Heart left ventricle (tissue), 16 donors: ENCODE data around the gene CARD10. TPM values are rescaled to one million over a fixed set of nuclear protein-coding genes. Genes with fewer than 3 reads are reported as not detected.

ENCODE experiments used
- ATAC-seq, 4 donors: fragments of 200-7000 bp; cut with Tn5 transposase; one replicate each; pipeline ENCODE4 v1.9.1; 2020 to 2022; ENCODE audit warnings: moderate library complexity in 4 of 4, mild to moderate bottlenecking in 3 of 4, moderate number of reproducible peaks in 1 of 4
- DNase-seq, 5 donors: peaks; one replicate each; pipeline ENCODE4 v3.0.0-alpha.2; 2020
- H3K27ac ChIP-seq, 12 donors: fragments of 200-600 bp; sonication (generic) in 4 of 12; one replicate each; pipeline versions ENCODE4 v1.5.0 to v1.8.0; 2016 to 2022; ENCODE audit warnings: mild to moderate bottlenecking in 2 of 12
- H3K27me3 ChIP-seq, 9 donors: fragments of 200-600 bp; sonication (generic) in 2 of 9; one replicate each; pipeline versions ENCODE4 v1.5.1 to v1.8.0; 2016 to 2022; ENCODE audit warnings: mild to moderate bottlenecking in 3 of 9
- H3K36me3 ChIP-seq, 9 donors: fragments of 200-600 bp; sonication (generic) in 2 of 9; one replicate each; pipeline versions ENCODE4 v1.5.0 to v1.8.0; 2018 to 2022; ENCODE audit warnings: mild to moderate bottlenecking in 2 of 9
- H3K4me1 ChIP-seq, 12 donors: fragments of 200-600 bp; sonication (generic) in 4 of 12; one replicate each; pipeline versions ENCODE4 v1.5.0 to v1.8.0; 2016 to 2022; ENCODE audit warnings: mild to moderate bottlenecking in 3 of 12
- H3K4me3 ChIP-seq, 12 donors: fragments of 200-600 bp; sonication (generic) in 4 of 12; one replicate each; pipeline versions ENCODE4 v1.5.0 to v1.8.0; 2017 to 2022; ENCODE audit warnings: mild to moderate bottlenecking in 9 of 12, moderate library complexity in 4 of 12
- H3K9me3 ChIP-seq, 12 donors: fragments of 200-600 bp; sonication (generic) in 4 of 12; one replicate each; pipeline versions ENCODE4 v1.5.0 to v1.8.0; 2016 to 2022; ENCODE audit warnings: mild to moderate bottlenecking in 1 of 12
- POLR2A ChIP-seq, 2 donors: fragments of 450-650 bp; IDR thresholded peaks; one replicate each; pipeline ENCODE4 v1.6.1; 2017; ENCODE audit warnings: antibody characterized with exemption in 2 of 2, mild to moderate bottlenecking in 2 of 2, moderate library complexity in 2 of 2
- WGBS, 4 donors: extraction: QIAGEN DNeasy Blood & Tissue Kit in 2 of 4; methylation state at CpG; one replicate each; pipeline versions ENCODE4 v1.1.5 to v1.1.7; 2013 to 2018; 5-methylcytosine and 5-hydroxymethylcytosine counted together
- intact Hi-C, 10 donors: fragments of 100-400 bp; cut with DNase I; formaldehyde crosslinking; loops; one replicate each; pipeline versions ENCODE4 v1.11.1 to v1.14.2; 2022
- polyA plus RNA-seq, 2 donors: library from polyadenylated mRNA; stranded (reverse); fragments of 200-250 nt; gene quantifications; one replicate each; pipeline ENCODE4 v1.2.3, GENCODE V29; 2013
- total RNA-seq, 9 donors: library from RNA; depleted of rRNA in 2 of 9; stranded (reverse); fragments of >200 nt in 2 of 9; fragmentation: NEBNext Ultra II Directional in 3 of 9; extraction: Animal tissue kit (Norgen Biotek cat#: 25700) in 3 of 9; gene quantifications; one replicate each; pipeline versions ENCODE4 v1.1.0 to v1.2.4, GENCODE V29; 2016 to 2023
- TF ChIP-seq, protein P1 (sequence below), 12 donors: fragments of 200-600 bp; sonication (generic) in 4 of 12; IDR thresholded peaks; one replicate each; pipeline versions ENCODE4 v1.5.0 to v1.8.0; 2018 to 2022; ENCODE audit warnings: antibody characterized with exemption in 12 of 12, mild to moderate bottlenecking in 5 of 12
- donor health status: ischemic (EF 13 %, LVEDD 7.1; RV severe dilation, severe dysfunction).
- donor health status: healthy with polysubstance abuse.
- donor health status: DM: no; HTN: yes; CAD: no.
- donor health status: DM: no; HTN: no; CAD: no.
- donor health status: ischemic (EF 25% LVEDD 6.9; RV normal size, moderate dysfunction).
- donor health status: ischemic (EF 25% LVEDD 5.7; RV mildly dilated, moderate dysfunction).
- donor health status: healthy.
- donor health status: DM: yes; HTN: yes; CAD: no.
- donor health status: ischemic (EF 35%, LVEDD 5.7; RV mildly dilated, moderate dysfunction).
- donor health status: nonischemic (EF 11% LVEDD 7.7; RV severe dilation, severe dysfunction).
- donor health status: DM: yes; HTN: yes; CAD: no.
- donor health status: PGD.
- donor health status: ischemic (EF 29% LVEDD 5.4; RV normal size, mild dysfunction).
- donor health status: nonischemic (EF 23%, LVEDD 6.1; RV moderate dilation, normal function).

CARD10 gene
- total and polyA plus RNA-seq, 11 donors, result 5.2 to 13.9 (median 8.1) TPM

DNA sequence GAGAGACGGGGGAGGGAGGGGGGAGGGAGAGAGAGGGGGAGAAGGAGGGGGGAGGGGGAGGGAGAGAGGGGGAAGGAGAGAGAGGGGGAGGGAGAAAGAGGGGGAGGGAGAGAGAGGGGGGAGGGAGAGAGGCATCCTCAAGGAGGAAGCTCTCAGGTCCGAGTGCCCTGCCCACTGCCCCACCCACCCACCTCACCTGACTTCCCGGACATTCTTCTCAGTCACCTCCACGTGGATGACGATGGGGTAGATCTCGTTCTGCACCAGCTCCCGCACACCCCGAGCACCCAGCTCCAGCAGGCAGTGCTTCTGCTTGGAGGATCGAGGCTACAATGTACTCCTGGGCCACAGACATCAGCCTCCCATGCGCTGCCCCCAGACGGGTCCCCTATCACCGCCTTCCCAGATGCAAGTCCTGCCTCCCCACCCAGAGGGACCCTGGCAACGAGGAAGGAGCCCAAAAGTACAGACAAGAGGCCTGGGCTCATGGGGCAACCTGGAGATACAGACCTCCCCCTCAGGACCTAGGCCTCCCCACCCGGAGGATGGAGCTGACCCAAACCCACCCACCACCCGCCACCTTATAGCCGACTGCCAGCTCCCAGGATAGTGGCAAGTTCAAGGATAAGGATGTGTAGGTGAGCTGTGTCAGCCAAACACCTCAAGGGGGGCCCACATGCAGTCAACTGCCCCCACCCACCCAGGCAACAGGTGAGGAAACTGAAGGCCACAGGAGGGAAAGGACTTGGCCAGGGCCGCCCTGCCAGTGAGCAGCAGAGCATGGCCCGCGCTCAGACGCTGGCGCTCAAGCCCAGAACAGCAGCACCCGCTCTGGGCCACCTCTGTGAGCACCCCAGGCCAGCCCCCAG is 27.4 kb downstream of the CARD10 start:
- H3K36me3 ChIP-seq, result peaks cover 0 to 43% (median 7%) of the 10 kb centered on the region in 9 donors
- no peaks in the 10 kb centered on the region for H3K9me3 ChIP-seq
- TF ChIP-seq, protein P1, sequence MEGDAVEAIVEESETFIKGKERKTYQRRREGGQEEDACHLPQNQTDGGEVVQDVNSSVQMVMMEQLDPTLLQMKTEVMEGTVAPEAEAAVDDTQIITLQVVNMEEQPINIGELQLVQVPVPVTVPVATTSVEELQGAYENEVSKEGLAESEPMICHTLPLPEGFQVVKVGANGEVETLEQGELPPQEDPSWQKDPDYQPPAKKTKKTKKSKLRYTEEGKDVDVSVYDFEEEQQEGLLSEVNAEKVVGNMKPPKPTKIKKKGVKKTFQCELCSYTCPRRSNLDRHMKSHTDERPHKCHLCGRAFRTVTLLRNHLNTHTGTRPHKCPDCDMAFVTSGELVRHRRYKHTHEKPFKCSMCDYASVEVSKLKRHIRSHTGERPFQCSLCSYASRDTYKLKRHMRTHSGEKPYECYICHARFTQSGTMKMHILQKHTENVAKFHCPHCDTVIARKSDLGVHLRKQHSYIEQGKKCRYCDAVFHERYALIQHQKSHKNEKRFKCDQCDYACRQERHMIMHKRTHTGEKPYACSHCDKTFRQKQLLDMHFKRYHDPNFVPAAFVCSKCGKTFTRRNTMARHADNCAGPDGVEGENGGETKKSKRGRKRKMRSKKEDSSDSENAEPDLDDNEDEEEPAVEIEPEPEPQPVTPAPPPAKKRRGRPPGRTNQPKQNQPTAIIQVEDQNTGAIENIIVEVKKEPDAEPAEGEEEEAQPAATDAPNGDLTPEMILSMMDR (IDR thresholded peaks at IDR 0.05), result no peak
- no peak for TF ChIP-seq POLR2A (IDR thresholded peaks at IDR 0.05)
- no peak overlapping the region for H3K4me3 ChIP-seq
- peaks cover 0 to 16% (median 1%) of the 10 kb centered on the region in 12 donors for H3K4me1 ChIP-seq
- peaks cover 0 to 4% (median 0%) of the 10 kb centered on the region in 9 donors for H3K27me3 ChIP-seq
- ATAC-seq (no peak), DNase-seq (no peak)
- no peak overlapping the region for H3K27ac ChIP-seq
- intact Hi-C loops, result no loop called here
- WGBS, 4 donors, result 75 to 83% (median 81%) methylated on average over 17 to 22 of the region's 22 CpGs

DNA sequence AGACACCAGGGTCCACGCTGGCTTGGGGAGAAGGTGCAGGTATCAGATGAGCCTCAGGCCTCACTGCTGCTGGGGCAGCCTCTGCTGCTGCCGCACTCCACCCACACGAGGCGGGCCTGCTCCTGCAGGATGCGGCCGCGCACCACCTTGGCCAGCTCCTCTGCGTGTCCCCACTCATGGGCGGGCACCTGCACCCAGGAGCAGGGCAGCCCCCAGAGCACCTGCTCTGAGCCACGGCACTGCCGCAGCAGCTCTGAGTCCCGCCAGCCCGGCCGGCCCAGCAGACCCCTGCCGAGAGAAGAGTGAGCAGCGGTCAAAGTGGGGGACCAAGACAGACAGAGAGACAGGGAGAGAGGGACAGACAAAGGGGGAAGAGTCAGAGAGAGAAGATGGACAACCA is 28.1 kb downstream of the CARD10 start:
- peaks cover 0 to 23% (median 8%) of the 10 kb centered on the region in 12 donors for H3K4me1 ChIP-seq
- H3K36me3 ChIP-seq, result peaks cover 0 to 38% (median 4%) of the 10 kb centered on the region in 9 donors
- 85 to 89% (median 86%) methylated on average over 16 of the region's 16 CpGs for WGBS, 4 donors
- H3K4me3 ChIP-seq, result no peak overlapping the region
- no peaks in the 10 kb centered on the region for H3K9me3 ChIP-seq
- peaks cover 0 to 8% (median 0%) of the 10 kb centered on the region in 9 donors for H3K27me3 ChIP-seq
- TF ChIP-seq, protein P1 (IDR thresholded peaks at IDR 0.05), result no peak
- TF ChIP-seq POLR2A (IDR thresholded peaks at IDR 0.05), result no peak
- no peak for DNase-seq
- no peak for ATAC-seq
- H3K27ac ChIP-seq, result no peak overlapping the region
- intact Hi-C loops, result no loop called here

DNA sequence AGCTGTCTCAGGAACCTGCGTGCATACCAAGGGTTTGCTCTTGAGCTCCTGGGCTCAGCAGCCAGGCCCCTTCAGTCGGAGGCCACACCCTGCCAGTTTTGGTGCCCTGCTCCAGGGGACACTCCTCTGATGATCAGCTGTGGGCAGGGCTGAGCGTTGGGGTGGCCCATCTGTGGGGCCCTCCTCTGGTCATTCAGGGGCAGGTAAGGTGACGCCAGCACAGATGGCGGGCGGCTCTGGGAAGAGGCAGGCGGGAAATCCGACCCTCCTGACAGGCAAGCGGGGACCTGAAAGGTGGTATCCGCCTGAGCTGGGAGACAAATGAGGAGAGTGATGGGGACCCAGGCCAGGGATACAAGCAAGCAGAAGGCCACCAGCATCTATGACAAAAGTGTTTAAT is 29.2 kb downstream of the CARD10 start:
- WGBS, 4 donors, result 94 to 97% (median 94%) methylated on average over 7 to 10 of the region's 10 CpGs
- no peak overlapping the region for H3K27ac ChIP-seq
- peaks cover 0 to 18% (median 0%) of the 10 kb centered on the region in 9 donors for H3K27me3 ChIP-seq
- ATAC-seq (no peak), DNase-seq (no peak)
- peaks cover 0 to 26% (median 4%) of the 10 kb centered on the region in 9 donors for H3K36me3 ChIP-seq
- H3K4me3 ChIP-seq, result no peak overlapping the region
- H3K4me1 ChIP-seq, result peaks cover 0 to 27% (median 8%) of the 10 kb centered on the region in 12 donors
- H3K9me3 ChIP-seq, result no peaks in the 10 kb centered on the region
- intact Hi-C loops, result loop anchor here in 1 of 10 donors (5.0 kb wide), 1 partner anchor 53 kb away; no protein-coding TSS in a partner anchor
- TF ChIP-seq, protein P1 (IDR thresholded peaks at IDR 0.05), result no peak
- TF ChIP-seq POLR2A (IDR thresholded peaks at IDR 0.05), result no peak
